HPDE6-E6E7 (cell line): ENCODE results near the gene ZNF106.

Source experiments
- DNase-seq: peaks from one replicate; pipeline ENCODE4 v3.0.0; 2011; ENCODE audit warnings: missing footprints; ENCODE audit errors: extremely low spot score

ZNF106 gene

DNA sequence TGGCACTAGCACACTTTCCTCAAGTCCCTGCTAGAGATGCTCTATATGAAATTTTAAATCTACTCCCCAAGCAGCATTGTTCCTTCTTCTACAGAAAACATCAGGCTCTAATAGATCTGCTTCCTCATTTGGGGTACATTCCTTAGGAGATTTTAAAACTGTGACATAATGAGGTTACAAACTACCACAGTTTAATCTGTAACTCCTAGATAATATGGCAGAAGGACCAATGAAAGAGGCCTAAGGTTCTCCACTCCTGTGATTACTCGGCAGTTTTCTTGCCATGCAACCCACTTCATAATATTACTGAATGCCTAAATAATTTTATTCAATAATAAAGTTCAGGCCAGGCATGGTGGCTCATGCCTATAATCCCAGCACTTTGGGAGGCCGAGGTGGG, 16.1 kb downstream of the ZNF106 start:
- DNase-seq, result no peak

DNA sequence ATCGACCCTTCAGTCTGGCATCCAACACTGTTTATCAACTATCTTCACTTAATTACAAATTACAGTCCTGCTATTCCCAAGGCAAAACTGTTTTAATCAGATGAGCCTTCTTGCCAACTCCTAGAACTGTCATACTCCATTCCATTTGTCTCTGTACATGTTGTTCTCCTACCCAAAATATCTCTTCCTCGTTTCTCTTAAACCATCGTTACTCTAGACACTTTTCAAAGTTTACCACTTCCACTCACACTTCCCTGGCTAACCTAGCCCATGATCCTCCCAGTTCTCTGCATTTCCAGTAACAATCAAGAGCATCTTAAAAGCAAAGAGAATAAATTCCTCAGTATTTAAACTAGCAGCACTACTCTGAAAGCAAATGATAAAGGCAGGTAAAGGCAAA, 19.9 kb downstream of the ZNF106 start:
- no peak for DNase-seq

DNA sequence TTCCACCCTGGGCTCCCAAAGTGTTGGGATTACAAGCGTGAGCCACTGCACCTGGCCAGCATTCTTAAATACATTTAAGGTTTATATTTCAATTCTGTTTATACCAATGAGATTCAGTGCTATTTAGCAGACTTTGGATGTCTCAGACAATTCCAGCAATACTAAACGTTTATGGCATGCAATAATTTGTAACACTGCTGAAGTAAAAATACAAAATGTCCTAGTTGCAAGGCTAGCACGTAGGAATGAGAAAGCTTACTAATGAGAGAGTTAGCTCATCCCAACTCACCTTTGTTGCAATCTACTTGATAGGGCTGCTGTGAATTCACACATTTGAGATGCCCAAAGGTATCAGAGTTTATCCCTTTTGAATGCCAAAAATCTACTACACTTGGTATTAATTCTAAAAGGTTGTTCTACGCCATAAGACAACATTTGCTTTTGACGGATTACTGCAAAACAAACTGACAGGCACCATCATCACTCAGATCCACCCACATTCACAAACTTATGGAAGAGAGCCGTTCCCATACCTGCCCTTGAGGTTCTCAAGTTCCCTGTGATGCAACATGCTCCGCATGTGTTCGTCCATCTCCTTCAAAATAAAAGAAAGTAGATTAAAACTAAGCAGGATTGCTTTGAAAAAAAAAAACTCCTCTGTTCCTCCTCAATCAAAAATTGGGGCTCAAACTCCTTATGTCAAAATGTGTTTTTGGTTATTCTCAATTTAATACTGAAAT, 25.3 kb downstream of the ZNF106 start:
- no peak for DNase-seq

DNA sequence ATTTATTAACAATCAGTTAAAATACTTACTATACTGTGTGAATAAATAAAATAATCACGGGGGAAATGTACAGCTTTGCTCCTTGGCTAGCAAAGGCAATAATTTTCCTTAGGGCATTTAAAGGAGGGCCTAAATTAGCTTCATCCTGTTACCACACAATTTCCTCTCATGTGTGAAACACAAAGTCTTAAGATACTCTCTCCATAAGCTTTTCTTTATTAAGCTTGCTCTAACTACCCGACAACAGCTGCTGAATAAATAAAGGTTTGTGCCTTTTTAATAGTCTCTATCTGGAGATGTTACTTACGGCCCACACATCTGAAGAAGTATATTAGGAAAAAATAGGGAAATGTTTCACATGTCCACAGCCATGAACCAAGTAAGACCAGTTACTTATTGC, 29.7 kb downstream of the ZNF106 start:
- no peak for DNase-seq

DNA sequence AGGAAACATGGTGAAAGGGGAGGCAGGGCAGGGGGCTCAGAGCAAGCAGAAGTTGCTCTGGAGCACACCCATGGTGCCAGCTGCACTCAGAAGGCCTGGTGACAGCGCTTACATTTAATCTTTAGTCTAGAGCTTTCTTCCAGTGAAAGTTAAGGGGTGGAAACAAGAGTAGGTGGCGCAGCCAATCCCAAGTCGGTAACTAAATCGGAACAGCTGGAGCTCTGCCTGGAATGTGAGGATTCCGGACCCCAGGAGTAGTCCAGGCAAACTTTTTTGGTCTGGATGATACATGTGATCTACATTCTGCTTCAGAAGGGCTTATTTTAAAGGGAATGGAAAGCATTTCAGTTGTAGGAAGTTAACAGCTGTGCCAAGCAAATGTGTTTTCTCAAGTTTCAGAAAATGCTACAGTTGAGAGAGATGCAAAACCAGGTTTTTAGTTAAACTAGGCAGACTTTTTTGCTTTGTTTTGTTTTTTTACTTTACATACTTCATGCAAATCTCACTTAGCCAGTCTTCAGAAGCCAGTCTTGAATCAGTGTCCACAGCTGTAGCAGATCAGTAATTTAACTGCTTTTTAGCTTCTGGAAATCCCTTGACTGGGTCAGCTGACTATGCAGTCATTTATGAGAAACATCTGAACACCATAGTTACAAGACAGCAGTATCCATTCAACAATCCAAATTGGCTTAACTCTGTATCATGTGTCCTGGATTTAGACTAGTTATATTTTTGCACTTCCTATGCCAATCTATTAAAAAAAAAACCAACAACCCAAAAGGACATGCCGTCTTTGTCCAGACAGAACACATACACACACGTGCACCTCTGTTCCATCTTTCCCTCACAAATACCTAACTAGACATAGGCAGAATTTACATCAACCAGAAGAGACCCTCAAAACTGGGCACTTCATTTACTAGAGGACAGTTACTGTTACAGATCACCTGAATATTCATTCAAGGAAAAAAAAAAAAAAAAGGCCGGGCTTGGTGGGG, 33.2 kb downstream of the ZNF106 start:
- DNase-seq, result no peak

DNA sequence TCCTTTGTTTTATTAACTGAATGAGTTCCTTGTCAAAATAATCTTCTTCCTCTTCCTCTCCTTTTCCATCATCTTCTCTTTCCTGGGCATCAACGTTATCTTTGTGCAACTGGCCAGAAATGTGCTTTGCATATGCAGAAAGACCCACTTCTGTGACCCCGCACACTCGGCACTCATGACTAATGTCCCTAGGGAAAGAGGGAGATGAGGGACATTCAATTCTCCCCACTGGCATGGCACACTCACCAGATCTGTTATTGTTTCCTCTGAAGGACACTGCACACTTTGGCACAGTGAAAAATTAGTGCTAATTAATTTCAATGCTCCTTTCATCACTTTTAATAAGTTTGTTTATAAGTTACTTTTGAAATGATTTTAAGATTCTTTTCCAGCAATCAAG, 34.0 kb downstream of the ZNF106 start:
- no peak for DNase-seq

DNA sequence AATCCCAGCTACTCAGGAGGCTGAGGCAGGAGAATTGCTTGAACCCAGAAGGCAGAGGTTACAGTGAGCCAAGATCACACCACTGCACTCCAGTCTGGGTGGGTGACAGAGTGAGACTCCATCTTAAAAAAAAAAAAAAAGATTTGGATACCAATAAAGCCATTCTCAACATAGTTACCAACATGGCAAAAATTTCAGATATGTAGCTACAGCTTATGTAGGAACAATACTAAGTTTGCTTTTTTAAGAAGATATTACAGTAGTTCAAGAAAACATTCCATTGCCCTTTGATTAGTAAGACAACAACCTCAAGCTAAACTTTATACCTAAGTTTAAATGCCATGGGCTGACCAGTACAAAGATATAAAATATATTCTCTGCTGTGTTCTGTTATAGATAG, 34.4 kb downstream of the ZNF106 start:
- no peak for DNase-seq

DNA sequence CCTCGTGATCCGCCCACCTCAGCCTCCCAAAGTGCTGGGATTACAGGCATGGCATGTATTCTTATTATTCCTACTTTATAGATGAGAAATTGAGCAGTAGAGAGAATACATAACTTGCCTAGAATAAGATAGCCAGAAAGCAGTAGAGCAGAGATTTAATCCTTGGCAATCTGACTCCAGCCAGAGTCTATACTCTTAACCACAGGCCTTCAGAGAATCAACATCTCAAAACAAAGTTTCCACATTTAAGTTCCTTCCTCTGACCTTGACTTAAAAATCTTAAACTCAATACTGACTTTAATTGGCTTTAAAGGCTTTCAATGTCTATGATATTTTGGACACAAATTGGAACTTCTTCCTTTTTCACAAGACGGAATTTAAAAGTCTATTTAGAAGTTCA, 37.1 kb downstream of the ZNF106 start:
- DNase-seq, result no peak

DNA sequence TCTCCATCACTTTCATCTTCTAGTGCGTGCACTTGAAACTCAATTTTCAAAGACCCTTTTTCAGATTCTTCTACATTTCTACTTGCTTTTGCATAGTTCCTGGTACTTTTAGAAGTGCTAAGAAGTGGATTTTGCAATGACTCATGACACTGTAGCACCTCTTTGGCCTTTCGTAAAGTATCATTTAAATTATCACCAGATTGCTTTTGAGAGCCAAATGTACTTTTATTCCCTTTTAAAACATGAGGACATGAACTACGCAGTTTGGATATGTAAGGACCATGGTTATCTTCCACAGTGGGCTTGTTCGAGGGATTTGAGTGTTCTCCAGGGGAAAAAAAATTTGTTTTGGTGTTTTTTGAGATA, 40.5 kb downstream of the ZNF106 start:
- no peak for DNase-seq

DNA sequence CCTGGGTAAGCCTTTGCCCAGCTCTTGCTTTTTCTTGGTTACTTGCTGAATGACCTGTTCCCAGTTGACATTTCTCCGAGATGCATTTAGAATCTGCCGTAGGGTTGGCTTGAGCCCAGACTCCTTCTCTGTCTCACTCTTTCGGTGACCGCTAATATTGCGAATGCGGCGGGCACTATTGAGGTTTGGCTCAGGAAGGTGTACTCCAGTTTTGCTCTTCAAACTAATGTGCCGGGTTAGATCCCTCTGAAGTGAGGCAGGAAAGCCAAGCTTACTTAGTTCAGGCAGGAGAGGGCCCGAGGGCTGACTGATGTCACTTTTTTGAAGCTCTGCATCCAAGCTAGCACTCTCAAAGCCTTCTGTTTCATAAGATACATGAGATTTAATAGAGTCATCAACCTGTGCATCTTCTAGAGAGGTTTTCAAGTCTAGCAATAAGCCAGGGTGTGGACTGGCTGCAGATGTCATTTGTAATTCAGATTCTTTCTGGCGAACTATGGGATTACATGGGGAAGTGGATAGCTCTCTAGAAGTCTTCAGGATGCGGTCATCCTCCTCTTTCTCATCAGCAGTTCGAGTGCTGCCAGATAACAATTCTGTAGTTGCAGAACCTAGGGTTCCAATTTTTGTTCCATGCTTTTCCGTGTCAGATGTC, 41.0 kb downstream of the ZNF106 start:
- no peak for DNase-seq

DNA sequence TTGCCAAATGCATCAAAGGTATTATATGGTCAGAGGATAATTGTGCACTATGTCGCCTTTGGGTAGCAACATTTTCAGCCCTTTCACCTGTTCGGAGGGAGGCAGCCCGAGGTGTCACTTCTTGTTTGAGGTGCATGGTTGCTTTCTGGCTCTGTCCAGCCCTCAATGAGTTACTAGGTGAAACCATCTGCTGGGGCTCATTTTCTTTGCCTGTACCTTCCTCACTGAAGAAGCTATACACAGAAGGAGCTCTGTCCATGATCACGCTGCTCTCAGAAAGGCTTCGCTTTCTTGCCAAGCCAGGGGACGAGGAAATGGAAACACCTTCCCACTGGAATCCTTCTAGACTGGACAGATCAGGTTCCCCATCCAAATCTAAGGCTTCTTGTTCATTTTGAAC, 42.7 kb downstream of the ZNF106 start:
- DNase-seq, result no peak

DNA sequence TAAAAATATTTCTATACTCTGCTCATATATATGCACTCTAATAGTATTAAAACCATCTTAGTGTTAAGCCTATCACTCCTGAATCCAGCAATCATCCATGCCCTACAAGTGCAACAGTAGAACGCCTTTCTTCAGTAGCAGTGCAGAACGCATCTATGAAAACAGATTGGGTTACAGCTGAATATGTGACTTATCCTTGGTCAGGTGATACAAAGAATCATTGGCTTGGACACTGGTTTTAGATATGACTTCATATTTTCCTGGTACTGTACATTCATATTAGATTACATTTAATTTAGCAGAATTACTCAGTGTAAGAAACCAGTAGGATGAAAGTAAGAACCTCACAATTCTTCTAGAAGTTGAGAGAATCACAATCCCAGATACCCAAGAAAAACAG, 43.3 kb downstream of the ZNF106 start:
- no peak for DNase-seq

DNA sequence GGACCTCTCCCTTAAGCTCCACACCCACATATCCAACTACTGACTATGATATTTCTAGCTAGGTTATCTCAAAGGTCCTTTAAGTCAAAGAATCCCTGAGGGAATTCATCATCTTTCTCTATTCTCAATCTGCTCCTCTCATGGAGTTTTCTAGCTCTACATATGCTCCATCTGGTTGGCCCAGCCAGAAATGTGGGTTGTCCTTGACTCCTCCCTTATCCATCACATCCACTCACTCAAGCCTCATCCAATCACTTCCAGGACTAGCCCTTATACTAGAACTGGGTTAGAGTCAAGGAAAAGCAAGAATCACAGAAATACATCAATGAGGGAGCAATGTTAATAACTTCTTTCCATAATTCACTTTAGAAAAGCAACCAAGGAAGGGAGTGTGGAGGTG, 45.4 kb downstream of the ZNF106 start:
- no peak for DNase-seq

DNA sequence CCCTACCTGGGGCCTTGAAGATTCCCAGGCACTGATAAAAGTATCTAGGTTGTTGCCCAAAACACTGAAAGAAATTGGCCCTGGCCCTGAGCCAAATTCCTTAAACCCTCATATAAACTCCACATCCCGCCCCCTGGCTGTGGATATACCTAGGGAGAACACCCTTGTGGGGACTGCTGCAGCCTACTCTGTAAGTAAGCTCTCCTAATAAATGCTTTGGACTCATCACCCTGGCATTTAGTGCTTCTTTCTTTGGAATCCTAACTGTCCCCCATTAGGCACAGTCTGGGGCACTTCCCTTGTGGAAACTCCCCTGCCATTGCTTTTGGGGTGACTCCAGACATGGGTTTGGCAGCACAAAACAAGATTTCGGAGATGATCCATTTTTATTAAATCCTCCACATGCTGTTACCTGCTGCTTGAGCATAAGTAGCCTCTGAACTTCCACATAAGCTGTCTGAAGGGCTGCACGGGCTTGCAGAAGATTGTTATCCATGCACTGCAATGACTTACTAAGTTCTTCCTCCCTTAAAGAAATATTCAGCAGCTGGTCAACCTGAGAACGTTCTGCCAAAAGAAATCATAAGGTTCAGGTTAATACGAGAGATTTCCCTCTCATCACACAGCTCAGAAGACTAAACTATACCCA, 46.4 kb downstream of the ZNF106 start:
- DNase-seq, result no peak

DNA sequence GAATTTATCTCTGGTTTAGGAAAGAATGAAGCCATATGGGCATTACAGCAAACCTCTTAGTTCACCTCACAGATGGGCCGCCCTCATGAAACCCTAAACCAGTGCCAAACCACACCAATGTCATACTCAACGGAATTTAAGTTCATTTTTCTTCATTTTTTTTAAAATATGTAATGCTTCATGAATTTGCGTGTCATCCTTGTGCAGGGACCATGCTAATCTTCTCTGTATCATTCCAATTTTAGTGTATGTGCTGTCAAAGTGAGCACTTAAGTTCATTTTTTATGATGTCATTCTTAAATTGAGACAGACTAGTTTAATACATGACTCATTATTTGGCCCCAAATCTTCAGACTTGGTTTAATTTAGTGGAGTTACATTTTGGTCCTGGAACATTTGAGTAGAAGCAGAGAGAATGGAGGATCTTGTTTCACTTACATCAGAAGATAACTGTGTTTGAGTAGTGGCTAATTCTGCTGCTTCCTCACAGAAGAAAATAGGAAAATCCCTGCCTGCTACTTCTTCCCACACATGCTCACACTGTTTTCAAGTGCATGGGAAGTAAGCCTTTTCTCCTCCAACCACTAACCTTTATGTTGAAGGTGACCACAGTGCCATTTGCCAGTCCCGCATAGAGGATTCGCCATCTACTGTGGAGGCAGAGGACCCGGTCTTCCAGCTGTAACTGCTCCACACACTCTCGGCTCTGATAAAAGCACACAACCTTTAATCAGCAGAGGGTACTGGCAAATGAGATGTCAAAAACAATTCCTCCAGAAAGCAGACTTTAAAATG, 63.3 kb downstream of the ZNF106 start:
- no peak for DNase-seq

DNA sequence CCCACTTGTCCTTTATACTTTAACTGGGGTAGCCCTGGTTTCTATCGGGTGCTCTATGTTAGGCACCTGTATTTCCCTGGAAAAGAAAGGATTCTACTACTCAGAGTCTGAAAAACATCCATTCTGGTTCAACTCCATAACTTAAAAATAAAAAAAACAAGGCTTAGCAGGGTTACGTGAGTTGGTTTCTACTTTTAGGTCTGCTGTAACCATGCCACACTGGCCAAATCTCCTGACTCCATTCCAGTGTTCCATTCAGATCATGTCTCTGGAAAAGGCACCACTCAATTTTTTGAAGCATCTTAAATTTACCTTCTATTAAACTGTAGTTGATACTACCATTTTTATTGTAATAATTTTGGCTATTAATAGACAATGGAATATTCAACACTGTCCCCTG, 69.6 kb downstream of the ZNF106 start:
- DNase-seq, result no peak

DNA sequence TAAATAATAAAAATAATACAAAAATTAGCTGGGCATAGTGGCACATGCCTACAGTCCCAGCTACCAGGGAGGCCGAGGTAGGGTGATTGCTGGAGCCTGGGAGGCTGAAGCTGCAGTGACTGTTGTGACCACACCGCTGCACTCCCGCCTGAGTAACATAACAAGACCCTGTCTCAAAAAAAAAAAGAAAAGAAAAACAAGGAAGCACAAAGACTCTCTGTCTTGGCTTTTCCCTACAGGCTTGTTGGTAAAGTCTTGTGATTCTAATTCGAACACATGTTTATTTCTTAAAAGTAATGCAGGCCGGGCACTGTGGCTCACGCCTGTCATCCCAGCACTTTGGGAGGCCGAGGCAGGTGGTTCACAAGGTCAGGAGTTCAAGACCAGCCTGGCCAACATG, 71.6 kb downstream of the ZNF106 start:
- no peak for DNase-seq

DNA sequence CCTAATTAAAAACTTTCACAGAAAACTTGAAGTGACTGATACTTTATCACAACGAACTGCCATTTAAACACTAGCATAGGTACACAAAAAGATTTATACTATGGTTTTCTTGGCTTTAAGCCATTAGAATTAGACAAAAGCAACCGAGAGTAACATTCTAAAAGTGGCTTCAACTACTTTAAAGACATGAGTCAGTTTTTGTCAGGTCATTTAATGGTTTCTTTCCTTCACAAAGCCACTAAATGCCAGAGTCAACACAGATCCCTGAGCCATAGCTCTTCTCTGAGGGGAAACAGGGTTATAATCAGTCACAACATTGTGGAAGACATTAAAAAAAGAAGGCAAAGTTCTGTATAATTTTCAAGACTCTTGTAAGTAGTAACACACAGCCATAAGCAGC, 77.0 kb downstream of the ZNF106 start:
- no peak for DNase-seq

DNA sequence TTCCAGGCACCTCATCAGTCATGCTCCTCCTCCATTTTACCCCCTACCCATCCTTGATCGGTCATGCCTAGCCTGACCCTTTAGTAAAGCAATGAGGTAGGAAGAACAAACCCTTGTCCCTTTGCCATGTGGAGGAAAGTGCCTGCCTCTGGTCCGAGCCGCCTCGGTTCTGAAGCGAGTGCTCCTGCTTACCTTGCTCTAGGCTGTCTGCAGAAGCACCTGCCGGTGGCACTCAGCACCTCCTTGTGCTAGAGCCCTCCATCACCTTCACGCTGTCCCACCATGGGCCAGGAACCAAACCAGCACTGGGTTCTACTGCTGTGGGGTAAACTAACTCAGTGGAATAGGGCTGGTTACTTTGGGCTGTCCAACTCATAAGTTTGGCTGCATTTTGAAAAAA, 79.1 kb downstream of the ZNF106 start:
- DNase-seq, result no peak

DNA sequence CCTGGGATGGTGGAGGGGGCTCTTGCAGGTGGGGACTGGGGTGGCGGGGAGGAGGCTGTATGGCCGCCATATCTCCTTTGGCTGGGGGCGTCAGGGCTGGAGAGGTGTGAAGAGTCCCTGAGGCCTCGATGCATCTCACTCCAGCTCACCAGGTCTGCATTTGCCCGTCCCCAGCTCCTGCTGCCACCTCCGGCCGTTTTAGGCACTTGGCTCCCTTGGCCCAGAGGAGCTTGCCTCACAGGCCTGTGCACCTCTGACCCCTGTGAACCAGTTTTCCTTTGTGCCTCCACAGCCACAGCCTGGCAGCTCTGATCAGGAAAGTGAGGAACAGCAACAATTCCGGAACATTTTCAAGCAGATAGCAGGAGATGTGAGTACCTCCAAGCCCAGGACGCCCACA, 81.9 kb downstream of the ZNF106 start:
- DNase-seq, result no peak

DNA sequence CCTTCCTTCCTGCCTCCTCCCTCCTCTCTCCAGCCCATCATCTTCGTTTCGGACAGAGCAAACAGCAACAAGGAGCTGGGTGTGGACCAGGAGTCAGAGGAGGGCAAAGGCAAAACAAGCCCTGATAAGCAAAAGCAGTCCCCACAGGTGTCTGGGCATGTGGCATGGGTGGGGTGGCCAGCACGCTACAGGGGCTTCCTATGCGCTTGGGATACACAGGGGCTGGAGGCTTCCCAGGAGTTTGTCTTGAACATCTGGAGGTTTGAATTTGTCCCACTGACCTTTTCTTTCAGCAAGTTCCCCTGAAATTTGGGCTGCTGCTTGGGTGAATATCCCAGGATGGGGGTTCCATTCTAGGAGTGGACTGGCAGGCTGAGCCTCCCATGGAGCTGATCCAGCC, 82.8 kb downstream of the ZNF106 start:
- DNase-seq, result no peak
